SW 1271 (cell line): ENCODE results near the gene ABRACL.

Experiments
- DNase-seq, 2 experiments: peaks; one replicate each; lab custom pipeline; 2025; lab: John Stamatoyannopoulos, UW

The ABRACL gene

GRCh38 chr6:139054001-139054400, 25.5 kb downstream of the ABRACL start:
- DNase-seq = no peak

DNA sequence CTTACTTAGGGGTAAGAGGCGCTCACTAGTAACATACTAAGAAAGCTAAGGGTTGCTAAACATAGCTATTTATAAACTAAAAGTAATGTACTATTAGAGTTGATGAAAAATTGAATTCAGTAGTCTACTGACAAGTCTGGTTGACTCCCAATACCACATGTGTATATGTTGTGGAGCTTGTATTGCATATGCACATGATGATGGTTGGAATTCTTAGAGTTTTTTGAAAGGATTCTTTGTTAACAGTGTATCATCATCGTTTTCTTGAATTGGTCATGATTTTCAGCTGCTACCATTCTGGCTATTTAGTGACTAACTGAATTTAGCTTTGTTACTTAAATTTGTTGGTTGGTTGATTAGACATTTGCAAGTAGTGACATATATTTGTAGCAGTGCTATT, 27.2 kb downstream of the ABRACL start:
- no peak for DNase-seq

- DNase-seq = no peak
Measured at GRCh38 chr6:139058029-139058428, 29.5 kb downstream of the ABRACL start.

GRCh38 chr6:139060332-139060731, 31.8 kb downstream of the ABRACL start:
- DNase-seq = no peak

DNA sequence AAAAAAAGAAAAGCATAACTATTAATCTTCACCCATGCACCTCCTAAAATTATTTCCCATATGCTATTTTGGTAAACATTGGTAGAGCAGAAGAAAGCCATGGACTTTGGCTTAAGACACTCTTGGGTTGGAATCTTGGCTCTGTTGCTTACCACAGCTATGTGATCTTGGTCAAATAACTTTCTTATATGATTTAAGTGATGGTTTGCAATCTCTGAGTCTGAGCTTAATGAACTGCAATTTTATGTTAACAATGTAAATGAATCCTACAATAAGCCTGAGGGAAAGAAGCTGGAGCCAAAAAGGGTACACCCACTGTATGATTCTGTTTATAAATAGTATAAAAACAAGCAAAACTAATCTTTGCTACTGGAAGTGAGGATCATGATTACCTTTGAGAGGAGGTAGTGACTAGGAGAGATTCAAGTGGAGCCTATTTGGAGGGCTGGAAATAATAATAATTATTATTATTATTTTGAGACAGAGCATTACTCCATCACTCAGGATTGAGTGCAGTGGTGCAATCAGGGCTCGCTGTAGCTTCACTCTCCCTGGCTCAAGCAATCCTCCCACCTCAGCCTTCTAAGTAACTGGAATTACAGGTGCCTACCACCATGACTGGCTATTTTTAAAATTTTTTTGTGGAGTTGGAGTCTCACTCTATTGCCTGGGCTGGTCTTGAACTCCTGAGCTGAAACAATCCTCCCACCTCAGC, 34.5 kb downstream of the ABRACL start:
- no peak for DNase-seq

GRCh38 chr6:139064981-139065665, 36.6 kb downstream of the ABRACL start:
- DNase-seq = no peak

GRCh38 chr6:139066080-139066479, 37.5 kb downstream of the ABRACL start:
- DNase-seq = no peak

GRCh38 chr6:139068846-139069245, 40.3 kb downstream of the ABRACL start:
- DNase-seq = no peak

GRCh38 chr6:139073118-139073517, 44.6 kb downstream of the ABRACL start:
- DNase-seq = no peak

DNA sequence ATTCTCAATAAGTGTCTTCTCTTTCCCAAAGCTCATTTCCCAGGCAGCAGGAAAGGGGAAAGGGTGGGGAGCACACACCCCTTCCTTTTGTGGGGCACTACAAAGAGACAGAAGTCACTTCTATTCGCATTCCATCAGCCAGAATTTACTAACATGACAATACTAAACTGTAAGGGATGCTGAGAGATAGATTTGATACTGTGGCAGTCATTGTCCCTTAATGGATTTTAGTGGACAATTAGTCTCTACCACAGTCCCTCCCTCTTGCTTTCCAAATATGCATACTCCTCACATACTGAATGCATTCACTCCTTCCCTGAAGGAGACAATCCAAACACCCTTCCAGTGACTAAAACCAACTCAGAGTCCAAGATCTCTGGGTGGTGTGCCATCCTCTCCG, 50.5 kb downstream of the ABRACL start:
- no peak for DNase-seq

- no peak for DNase-seq
Measured at GRCh38 chr6:139080255-139080920, 51.8 kb downstream of the ABRACL start.

DNA sequence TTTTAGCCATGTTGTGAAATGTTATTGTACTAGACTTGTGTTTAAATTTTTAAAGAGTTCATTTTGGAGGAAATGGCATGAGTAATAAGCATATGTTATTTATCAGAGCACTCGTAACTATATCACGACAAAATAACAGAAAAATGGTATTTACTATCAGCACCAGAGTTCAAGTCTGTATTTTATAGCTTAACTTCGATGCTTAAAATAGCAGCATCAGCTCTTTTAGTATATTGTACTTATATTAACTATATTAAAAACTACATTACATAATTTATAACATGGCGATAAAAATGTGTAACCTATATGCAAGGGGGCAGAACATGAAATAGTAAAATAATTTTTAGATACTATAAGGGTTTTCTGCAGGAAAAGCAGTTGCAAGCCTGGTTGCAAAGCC, 52.9 kb downstream of the ABRACL start:
- DNase-seq = no peak

DNA sequence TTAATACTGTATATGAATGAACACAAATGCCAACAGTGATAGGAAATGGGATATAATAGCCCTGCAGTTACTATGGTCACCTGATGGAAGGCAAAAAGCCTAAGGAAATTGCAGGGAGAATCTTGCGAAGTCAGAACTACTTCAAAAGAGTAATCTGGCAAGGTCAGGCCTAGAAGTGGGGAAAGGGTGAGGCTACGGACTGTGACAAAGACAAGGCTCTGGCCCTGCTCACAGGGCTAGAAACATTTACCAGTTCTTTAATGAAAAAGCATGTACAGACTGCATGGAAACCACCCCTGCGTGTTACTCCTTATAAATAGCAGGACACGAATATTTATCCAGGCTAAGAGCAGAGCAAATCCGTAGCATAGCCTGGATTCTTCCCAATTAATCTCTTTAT, 53.8 kb downstream of the ABRACL start:
- DNase-seq = no peak

- no peak for DNase-seq
Measured at GRCh38 chr6:139091826-139092225, 63.3 kb downstream of the ABRACL start.
